GM23338 (cell line): ENCODE results near the gene MED13L. TPM values are rescaled to one million over a fixed set of nuclear protein-coding genes. Genes with fewer than 3 reads are reported as not detected.

Source experiments
- ATAC-seq: fragments of 200-7000 bp; cut with Tn5 transposase; 3 replicates; pipeline ENCODE4 v1.9.1; 2020
- DNase-seq: peaks from one replicate; pipeline ENCODE4 v3.0.0-alpha.2; 2015; ENCODE audit warnings: low spot score
- H2AFZ ChIP-seq: fragments of 200-600 bp; sonication (generic); 2 replicates; pipeline ENCODE4 v1.8.0; 2016; ENCODE audit warnings: antibody characterized with exemption, mild to moderate bottlenecking, moderate library complexity
- H3F3A ChIP-seq: fragments of 200-600 bp; sonication (generic); replicated peaks from 2 replicates; pipeline ENCODE4 v1.8.0; 2017; ENCODE audit warnings: antibody characterized with exemption, mixed run types, low read depth
- H3K27ac ChIP-seq: fragments of 200-600 bp; sonication (generic); 2 replicates; pipeline ENCODE4 v1.6.1; 2016; ENCODE audit warnings: low read depth
- H3K27me3 ChIP-seq: fragments of 200-600 bp; sonication (generic); 2 replicates; pipeline ENCODE4 v1.8.0; 2016; ENCODE audit warnings: mild to moderate bottlenecking, mixed run types, moderate library complexity; ENCODE audit not compliant: insufficient read depth
- H3K36me3 ChIP-seq: fragments of 200-600 bp; sonication (generic); 2 replicates; pipeline ENCODE4 v1.8.0; 2016; ENCODE audit warnings: mild to moderate bottlenecking; ENCODE audit not compliant: insufficient read depth
- H3K4me1 ChIP-seq: fragments of 200-600 bp; sonication (generic); 2 replicates; pipeline ENCODE4 v1.8.0; 2016; ENCODE audit warnings: mild to moderate bottlenecking, moderate library complexity; ENCODE audit not compliant: insufficient read depth
- H3K4me2 ChIP-seq: fragments of 200-600 bp; sonication (generic); 2 replicates; pipeline ENCODE4 v1.7.1; 2017; ENCODE audit warnings: mixed run types
- H3K4me3 ChIP-seq: fragments of 200-600 bp; sonication (generic); 2 replicates; pipeline ENCODE4 v1.6.1; 2016; ENCODE audit warnings: mixed run types
- H3K79me2 ChIP-seq: fragments of 200-600 bp; sonication (generic); replicated peaks from 2 replicates; pipeline ENCODE4 v1.8.0; 2017; ENCODE audit warnings: mild to moderate bottlenecking; ENCODE audit not compliant: insufficient read depth
- H3K9me2 ChIP-seq: fragments of 200-600 bp; sonication (generic); 2 replicates; pipeline ENCODE4 v1.8.0; 2017; ENCODE audit not compliant: insufficient read depth
- H4K20me1 ChIP-seq: fragments of 200-600 bp; sonication (generic); replicated peaks from 2 replicates; pipeline ENCODE4 v1.8.0; 2017; ENCODE audit warnings: mild to moderate bottlenecking; ENCODE audit not compliant: insufficient read depth
- H3K27ac Mint-ChIP-seq: 2 replicates; pipeline ENCODE4 v1.8.0; 2020; ENCODE audit warnings: inconsistent platforms, mild to moderate bottlenecking, moderate library complexity, mixed read lengths
- H3K27me3 Mint-ChIP-seq: 3 replicates; pipeline ENCODE4 v1.8.0; 2022; ENCODE audit warnings: low read depth, mild to moderate bottlenecking, moderate library complexity, mixed read lengths, inconsistent platforms; ENCODE audit not compliant: insufficient read depth, poor library complexity
- H3K36me3 Mint-ChIP-seq: 3 replicates; pipeline ENCODE4 v1.8.0; 2021; ENCODE audit warnings: low read depth, mild to moderate bottlenecking, inconsistent platforms, moderate library complexity, mixed read lengths
- H3K4me1 Mint-ChIP-seq: 3 replicates; pipeline ENCODE4 v1.8.0; 2020; ENCODE audit warnings: mild to moderate bottlenecking, inconsistent platforms, mixed read lengths
- H3K4me3 Mint-ChIP-seq: 3 replicates; pipeline ENCODE4 v1.8.0; 2021; ENCODE audit warnings: moderate library complexity, mild to moderate bottlenecking, inconsistent platforms, mixed read lengths
- H3K9me3 Mint-ChIP-seq: 3 replicates; pipeline ENCODE4 v1.8.0; 2020; ENCODE audit warnings: moderate library complexity, mild to moderate bottlenecking, inconsistent platforms, mixed read lengths
- CREB1 ChIP-seq: fragments of 250-450 bp; sonication (Bioruptor Pico); IDR thresholded peaks from 2 replicates; pipeline ENCODE4 v1.5.0; 2020; ENCODE audit warnings: low read depth, mild to moderate bottlenecking, moderate library complexity
- EZH2 ChIP-seq: fragments of 200-600 bp; sonication (generic); IDR thresholded peaks from one replicate; pipeline ENCODE4 v1.8.0; 2017; ENCODE audit warnings: antibody characterized with exemption, mild to moderate bottlenecking, low read depth; ENCODE audit not compliant: unreplicated experiment
- EZH2phosphoT487 ChIP-seq: fragments of 200-600 bp; sonication (generic); IDR thresholded peaks from one replicate; pipeline ENCODE4 v1.8.1; 2018; ENCODE audit warnings: antibody characterized with exemption; ENCODE audit not compliant: unreplicated experiment
- ZNF114 ChIP-seq: fragments of 250-450 bp; sonication (Bioruptor Pico); IDR thresholded peaks from 2 replicates; pipeline ENCODE4 v1.5.0; 2020; ENCODE audit warnings: mild to moderate bottlenecking, moderate library complexity
- ZNF331 ChIP-seq: fragments of 250-450 bp; sonication (Bioruptor Pico); IDR thresholded peaks from 2 replicates; pipeline ENCODE4 v1.5.0; 2020; ENCODE audit warnings: low read depth, mild to moderate bottlenecking, moderate library complexity
- polyA plus RNA-seq: library from polyadenylated mRNA; unstranded; fragments of >200 nt; fragmentation: Nextera tagmentation; extraction: Ambion mirVana; gene quantifications from 2 replicates; pipeline ENCODE4 v1.2.1, GENCODE V29; 2016
- total RNA-seq: library from RNA; depleted of rRNA; stranded (reverse); fragments of >200 nt; shearing (Covaris generic); gene quantifications from 2 replicates; pipeline ENCODE4 v1.2.3, GENCODE V29; 2014
- TF ChIP-seq, protein P1 (sequence below): fragments of 250-450 bp; sonication (Bioruptor Pico); IDR thresholded peaks from 2 replicates; pipeline ENCODE4 v1.5.0; 2020; ENCODE audit warnings: mild to moderate bottlenecking, moderate library complexity
- TF ChIP-seq, protein P2 (sequence below): IDR thresholded peaks from one replicate; pipeline ENCODE4 v1.6.1; 2018; ENCODE audit warnings: antibody characterized with exemption; ENCODE audit not compliant: unreplicated experiment

Gene MED13L
- total and polyA plus RNA-seq, 2 experiments from 2014 or later = 20.9 to 73.6 TPM

GRCh38 chr12:116295327-116296263 is 18.1 kb upstream of the MED13L start:
- Histone ChIP-seq H2AFZ (peak overlapping the region; percentile 3; the same call in 1 of the 2 replicates), H3K36me3 (no peaks in the 10 kb centered on the region), H3F3A (no peaks in the 10 kb centered on the region), H3K9me2 (no peaks in the 10 kb centered on the region; the same call in 1 of the 2 replicates), H4K20me1 (no peaks in the 10 kb centered on the region), H3K27ac (no peak overlapping the region), H3K4me3 (no peak overlapping the region), H3K4me2 (no peak overlapping the region), H3K4me1 (peaks cover 29% of the 10 kb centered on the region; the same call in 1 of the 2 replicates), H3K79me2 (no peaks in the 10 kb centered on the region), H3K27me3 (no peaks in the 10 kb centered on the region)
- no peak overlapping the region for H3K27ac Mint-ChIP-seq
- ATAC-seq (no peak), DNase-seq (no peak)
- no peak for TF ChIP-seq ZNF114 (CRISPR knock-in tag)
- TF ChIP-seq, protein P1, sequence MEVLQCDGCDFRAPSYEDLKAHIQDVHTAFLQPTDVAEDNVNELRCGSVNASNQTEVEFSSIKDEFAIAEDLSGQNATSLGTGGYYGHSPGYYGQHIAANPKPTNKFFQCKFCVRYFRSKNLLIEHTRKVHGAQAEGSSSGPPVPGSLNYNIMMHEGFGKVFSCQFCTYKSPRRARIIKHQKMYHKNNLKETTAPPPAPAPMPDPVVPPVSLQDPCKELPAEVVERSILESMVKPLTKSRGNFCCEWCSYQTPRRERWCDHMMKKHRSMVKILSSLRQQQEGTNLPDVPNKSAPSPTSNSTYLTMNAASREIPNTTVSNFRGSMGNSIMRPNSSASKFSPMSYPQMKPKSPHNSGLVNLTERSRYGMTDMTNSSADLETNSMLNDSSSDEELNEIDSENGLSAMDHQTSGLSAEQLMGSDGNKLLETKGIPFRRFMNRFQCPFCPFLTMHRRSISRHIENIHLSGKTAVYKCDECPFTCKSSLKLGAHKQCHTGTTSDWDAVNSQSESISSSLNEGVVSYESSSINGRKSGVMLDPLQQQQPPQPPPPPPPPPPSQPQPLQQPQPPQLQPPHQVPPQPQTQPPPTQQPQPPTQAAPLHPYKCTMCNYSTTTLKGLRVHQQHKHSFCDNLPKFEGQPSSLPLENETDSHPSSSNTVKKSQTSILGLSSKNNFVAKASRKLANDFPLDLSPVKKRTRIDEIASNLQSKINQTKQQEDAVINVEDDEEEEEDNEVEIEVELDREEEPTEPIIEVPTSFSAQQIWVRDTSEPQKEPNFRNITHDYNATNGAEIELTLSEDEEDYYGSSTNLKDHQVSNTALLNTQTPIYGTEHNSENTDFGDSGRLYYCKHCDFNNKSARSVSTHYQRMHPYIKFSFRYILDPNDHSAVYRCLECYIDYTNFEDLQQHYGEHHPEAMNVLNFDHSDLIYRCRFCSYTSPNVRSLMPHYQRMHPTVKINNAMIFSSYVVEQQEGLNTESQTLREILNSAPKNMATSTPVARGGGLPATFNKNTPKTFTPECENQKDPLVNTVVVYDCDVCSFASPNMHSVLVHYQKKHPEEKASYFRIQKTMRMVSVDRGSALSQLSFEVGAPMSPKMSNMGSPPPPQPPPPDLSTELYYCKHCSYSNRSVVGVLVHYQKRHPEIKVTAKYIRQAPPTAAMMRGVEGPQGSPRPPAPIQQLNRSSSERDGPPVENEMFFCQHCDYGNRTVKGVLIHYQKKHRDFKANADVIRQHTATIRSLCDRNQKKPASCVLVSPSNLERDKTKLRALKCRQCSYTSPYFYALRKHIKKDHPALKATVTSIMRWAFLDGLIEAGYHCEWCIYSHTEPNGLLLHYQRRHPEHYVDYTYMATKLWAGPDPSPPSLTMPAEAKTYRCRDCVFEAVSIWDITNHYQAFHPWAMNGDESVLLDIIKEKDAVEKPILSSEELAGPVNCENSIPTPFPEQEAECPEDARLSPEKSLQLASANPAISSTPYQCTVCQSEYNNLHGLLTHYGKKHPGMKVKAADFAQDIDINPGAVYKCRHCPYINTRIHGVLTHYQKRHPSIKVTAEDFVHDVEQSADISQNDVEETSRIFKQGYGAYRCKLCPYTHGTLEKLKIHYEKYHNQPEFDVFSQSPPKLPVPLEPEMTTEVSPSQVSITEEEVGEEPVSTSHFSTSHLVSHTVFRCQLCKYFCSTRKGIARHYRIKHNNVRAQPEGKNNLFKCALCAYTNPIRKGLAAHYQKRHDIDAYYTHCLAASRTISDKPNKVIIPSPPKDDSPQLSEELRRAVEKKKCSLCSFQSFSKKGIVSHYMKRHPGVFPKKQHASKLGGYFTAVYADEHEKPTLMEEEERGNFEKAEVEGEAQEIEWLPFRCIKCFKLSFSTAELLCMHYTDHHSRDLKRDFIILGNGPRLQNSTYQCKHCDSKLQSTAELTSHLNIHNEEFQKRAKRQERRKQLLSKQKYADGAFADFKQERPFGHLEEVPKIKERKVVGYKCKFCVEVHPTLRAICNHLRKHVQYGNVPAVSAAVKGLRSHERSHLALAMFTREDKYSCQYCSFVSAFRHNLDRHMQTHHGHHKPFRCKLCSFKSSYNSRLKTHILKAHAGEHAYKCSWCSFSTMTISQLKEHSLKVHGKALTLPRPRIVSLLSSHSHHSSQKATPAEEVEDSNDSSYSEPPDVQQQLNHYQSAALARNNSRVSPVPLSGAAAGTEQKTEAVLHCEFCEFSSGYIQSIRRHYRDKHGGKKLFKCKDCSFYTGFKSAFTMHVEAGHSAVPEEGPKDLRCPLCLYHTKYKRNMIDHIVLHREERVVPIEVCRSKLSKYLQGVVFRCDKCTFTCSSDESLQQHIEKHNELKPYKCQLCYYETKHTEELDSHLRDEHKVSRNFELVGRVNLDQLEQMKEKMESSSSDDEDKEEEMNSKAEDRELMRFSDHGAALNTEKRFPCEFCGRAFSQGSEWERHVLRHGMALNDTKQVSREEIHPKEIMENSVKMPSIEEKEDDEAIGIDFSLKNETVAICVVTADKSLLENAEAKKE (CRISPR knock-in tag) = no peak
- no peak for TF ChIP-seq CREB1 (CRISPR knock-in tag)
- no peak for TF ChIP-seq EZH2phosphoT487
- no peak for TF ChIP-seq EZH2
- TF ChIP-seq ZNF331 (CRISPR knock-in tag) = no peak
- TF ChIP-seq, protein P2, sequence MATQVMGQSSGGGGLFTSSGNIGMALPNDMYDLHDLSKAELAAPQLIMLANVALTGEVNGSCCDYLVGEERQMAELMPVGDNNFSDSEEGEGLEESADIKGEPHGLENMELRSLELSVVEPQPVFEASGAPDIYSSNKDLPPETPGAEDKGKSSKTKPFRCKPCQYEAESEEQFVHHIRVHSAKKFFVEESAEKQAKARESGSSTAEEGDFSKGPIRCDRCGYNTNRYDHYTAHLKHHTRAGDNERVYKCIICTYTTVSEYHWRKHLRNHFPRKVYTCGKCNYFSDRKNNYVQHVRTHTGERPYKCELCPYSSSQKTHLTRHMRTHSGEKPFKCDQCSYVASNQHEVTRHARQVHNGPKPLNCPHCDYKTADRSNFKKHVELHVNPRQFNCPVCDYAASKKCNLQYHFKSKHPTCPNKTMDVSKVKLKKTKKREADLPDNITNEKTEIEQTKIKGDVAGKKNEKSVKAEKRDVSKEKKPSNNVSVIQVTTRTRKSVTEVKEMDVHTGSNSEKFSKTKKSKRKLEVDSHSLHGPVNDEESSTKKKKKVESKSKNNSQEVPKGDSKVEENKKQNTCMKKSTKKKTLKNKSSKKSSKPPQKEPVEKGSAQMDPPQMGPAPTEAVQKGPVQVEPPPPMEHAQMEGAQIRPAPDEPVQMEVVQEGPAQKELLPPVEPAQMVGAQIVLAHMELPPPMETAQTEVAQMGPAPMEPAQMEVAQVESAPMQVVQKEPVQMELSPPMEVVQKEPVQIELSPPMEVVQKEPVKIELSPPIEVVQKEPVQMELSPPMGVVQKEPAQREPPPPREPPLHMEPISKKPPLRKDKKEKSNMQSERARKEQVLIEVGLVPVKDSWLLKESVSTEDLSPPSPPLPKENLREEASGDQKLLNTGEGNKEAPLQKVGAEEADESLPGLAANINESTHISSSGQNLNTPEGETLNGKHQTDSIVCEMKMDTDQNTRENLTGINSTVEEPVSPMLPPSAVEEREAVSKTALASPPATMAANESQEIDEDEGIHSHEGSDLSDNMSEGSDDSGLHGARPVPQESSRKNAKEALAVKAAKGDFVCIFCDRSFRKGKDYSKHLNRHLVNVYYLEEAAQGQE = no peak
- H3K4me3 Mint-ChIP-seq = no peak overlapping the region
- peaks cover 34% of the 10 kb centered on the region for H3K4me1 Mint-ChIP-seq
- H3K27me3 Mint-ChIP-seq = peaks cover 2% of the 10 kb centered on the region
- H3K9me3 Mint-ChIP-seq = no peaks in the 10 kb centered on the region
- no peaks in the 10 kb centered on the region for H3K36me3 Mint-ChIP-seq
